Stimulated activated CD8-positive, alpha-beta memory T cell treated with anti-CD3 and anti-CD28 coated beads, Interleukin-4, amount 100 ng/mL, for 4 hours (primary cell): ENCODE data around the gene TSPAN13.

ENCODE experiments used
- DNase-seq, 2 donors: peaks; one replicate each; pipeline ENCODE4 v3.0.0-alpha.2; 2020; ENCODE audit warnings: low read depth in 2 of 2, low spot score in 1 of 2

Gene TSPAN13

GRCh38 chr7:16810573-16810972, 57.0 kb downstream of the TSPAN13 start:
- DNase-seq = no peak

- no peak for DNase-seq
Measured at GRCh38 chr7:16811551-16811950, 58.0 kb downstream of the TSPAN13 start.

GRCh38 chr7:16812542-16813231, 59.1 kb downstream of the TSPAN13 start:
- DNase-seq = no peak

GRCh38 chr7:16813232-16813616, 59.7 kb downstream of the TSPAN13 start:
- DNase-seq = no peak

GRCh38 chr7:16815001-16815400, 61.4 kb downstream of the TSPAN13 start:
- DNase-seq = no peak

- DNase-seq = no peak
Measured at GRCh38 chr7:16816824-16817223, 63.3 kb downstream of the TSPAN13 start.

GRCh38 chr7:16817536-16817935, 64.0 kb downstream of the TSPAN13 start:
- no peak for DNase-seq

- DNase-seq = no peak
Measured at GRCh38 chr7:16818732-16819131, 65.2 kb downstream of the TSPAN13 start.

- DNase-seq = no peak
Measured at GRCh38 chr7:16822029-16822428, 68.5 kb downstream of the TSPAN13 start.

- DNase-seq = no peak
Measured at GRCh38 chr7:16826060-16826459, 72.5 kb downstream of the TSPAN13 start.

GRCh38 chr7:16833373-16833772, 79.8 kb downstream of the TSPAN13 start:
- DNase-seq = no peak
